GM12892 (cell line): ENCODE measurements around the gene SULT1A1.

Experiments used
- POLR2A ChIP-seq: IDR thresholded peaks from 2 replicates; pipeline ENCODE4 v1.6.1; 2011; ENCODE audit warnings: low read depth, low read length, control low read depth
- POLR2AphosphoS5 ChIP-seq: IDR thresholded peaks from 2 replicates; pipeline ENCODE4 v1.6.1; 2011; ENCODE audit warnings: low read depth, low read length, control low read depth

GRCh38 chr16:28555561-28555960 lies 54.3 kb downstream of the SULT1A1 start:
- TF ChIP-seq POLR2A (no peak), POLR2AphosphoS5 (no peak)
